CD4-positive, alpha-beta T cell treated with Interleukin-2 at 100 ng/mL for 4 hours (primary cell): ENCODE results near the gene MAPK8.

Source experiments
- DNase-seq: peaks from one replicate; pipeline ENCODE4 v3.0.0-alpha.2; 2020; ENCODE audit warnings: low spot score

The MAPK8 gene

DNA sequence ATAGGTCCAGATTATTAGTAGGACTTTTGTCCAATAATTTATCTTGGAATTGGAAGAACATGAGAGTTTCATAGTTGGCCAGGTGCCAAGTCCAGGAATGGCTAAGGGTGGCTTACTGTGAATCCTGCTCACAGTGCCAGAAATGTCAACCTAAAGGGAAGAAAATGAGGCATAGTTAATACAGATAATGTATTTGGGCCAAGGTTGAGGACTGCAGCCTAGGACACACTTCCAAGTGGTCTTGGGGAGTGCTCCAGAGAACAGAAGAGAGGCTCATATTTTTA lies 78.2 kb downstream of the MAPK8 start:
- DNase-seq = no peak

- DNase-seq = no peak
Measured at GRCh38 chr10:48389272-48389671, 82.8 kb downstream of the MAPK8 start.

GRCh38 chr10:48389846-48390557 lies 83.5 kb downstream of the MAPK8 start:
- DNase-seq = no peak

DNA sequence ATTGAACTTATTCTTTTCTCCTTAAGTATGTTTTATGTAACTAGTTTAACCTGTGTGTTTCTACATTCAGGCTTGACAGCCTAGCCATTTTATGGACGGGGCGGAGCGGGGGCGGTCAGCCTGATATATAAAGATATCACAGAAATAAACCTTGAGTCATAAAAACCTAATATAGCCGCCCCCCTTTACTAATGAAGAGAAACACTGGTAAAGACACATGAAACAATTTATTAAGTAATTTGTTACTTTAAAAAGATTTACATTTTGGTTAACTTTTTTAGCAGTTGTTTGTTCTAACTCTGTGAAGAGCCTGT lies 84.0 kb downstream of the MAPK8 start:
- DNase-seq = no peak

DNA sequence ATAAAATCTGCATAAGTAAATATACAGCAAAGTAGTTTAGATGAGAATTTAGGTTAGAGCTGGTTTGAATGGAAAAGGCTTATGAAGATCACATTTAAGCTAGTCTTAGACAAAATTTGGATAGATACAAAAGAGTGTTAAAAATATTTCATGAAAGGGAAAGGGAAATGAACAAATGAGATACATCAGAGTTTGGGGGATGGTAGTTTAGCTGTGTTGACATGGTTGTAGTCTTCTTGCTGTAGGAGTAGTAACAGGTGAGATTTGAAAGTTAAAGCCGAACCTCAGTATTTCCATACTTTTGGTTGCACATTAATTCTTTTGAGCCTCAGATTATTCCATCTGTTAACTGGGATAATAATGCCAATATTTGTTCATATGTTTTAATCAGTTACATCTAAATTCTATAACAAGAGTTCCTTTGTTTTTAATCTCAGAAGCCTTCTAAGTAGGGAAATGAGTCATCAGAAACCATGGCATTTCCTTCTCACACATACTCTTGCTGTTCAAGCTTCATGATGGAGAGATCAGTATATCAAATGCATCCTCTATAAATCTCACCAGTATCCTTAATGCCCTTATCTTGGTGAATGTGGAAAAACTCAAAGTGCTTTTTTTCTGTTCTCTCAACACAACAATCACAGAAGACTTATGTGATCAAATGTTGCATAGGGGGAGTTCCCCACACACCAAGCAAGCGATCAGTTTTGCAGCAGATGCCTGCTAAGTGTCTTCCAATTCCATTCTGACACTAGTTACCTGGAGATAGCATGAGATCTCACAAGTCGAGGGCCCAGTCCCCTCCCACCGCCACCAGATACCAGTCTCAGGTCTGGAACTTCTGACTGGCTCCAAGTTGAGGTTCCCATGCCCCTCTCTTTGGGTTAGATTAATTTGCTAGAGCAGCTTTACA lies 84.7 kb downstream of the MAPK8 start:
- DNase-seq = peak; percentile 16

GRCh38 chr10:48391994-48392393 lies 85.5 kb downstream of the MAPK8 start:
- DNase-seq = no peak

DNA sequence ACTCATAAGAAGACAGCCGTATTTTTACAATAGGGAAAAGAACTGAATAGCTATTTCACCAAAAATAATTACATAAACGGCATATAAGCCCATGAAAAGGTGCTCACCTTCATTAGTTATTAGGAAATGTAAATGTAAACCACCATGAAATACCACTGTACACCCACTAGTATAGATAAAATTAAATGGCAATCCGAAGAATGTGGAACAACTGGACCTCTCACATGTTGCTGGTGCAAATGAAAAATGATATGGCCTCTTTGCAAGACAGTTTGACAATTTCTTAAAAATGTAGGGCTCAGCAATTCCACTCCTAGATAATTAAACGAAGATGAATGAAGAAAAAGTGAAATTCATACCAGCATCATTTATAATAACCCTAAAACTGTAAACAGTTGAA lies 91.8 kb downstream of the MAPK8 start:
- DNase-seq = no peak

GRCh38 chr10:48399056-48399541 lies 92.6 kb downstream of the MAPK8 start:
- DNase-seq = no peak

DNA sequence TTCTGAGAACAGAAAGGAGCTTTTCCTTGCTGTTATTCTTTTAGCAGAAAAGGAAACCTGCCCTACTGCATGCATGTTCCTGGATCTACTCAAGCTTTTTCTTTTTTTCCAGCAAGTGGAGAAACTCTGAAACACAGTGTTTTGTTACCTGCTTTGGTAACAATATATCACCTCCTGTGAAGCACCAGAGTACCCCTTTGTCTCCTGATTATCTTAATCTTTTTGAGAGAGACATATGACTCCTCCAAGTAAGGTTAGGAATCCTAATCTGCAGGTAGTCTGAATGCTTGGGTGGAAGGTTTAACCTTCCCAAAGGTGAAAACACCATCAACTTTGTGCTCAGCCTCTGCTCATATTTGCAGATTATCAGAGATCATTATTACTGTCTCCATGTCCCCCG lies 93.1 kb downstream of the MAPK8 start:
- no peak for DNase-seq

DNA sequence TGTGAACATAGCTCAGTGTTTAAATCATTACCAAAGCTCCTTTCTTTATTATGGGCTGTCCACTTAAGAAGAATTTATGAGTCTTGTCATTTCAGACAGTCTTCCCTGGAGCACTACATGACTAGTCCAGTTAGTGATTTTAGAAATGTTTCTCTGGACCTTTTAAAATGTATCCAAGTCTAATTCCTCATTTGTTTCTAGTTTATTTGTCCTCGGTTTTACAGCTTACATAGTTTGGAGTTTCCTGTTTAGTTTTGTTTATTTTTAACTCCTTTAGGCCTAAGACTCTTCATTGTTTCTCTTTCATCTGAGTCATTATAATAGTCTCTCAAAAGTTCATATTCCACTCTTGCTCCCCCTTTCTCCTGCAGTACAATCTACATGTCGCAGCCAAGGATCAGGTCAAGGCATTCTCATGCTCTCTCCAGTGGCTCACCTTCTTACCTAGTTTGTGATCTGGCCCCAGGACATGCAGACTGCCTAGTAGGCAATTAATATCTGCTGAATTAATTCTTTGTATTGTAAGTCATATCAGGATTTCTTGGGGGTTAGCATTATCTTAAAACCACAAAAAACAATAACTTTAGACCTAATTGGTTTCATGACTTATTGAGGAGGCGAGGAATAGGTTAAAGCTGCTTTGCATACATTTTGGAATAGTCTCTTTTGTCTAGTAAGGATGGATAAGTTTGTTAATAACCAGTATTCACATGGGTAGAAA lies 93.8 kb downstream of the MAPK8 start:
- no peak for DNase-seq

- DNase-seq = no peak
Measured at GRCh38 chr10:48400850-48401220, 94.4 kb downstream of the MAPK8 start.

DNA sequence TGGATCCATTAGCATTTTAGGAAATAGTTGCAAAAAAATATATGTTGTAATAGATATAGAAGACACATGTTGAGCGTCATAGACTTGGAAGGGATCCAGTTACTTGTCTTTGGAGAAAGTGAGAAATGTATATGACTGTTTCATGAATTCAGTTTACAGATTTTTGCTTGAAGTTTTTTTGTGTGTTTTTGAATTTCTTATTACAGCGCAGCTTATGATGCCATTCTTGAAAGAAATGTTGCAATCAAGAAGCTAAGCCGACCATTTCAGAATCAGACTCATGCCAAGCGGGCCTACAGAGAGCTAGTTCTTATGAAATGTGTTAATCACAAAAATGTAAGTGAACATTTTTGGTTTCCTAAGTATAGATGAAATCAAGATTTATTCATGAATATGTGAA lies 98.2 kb downstream of the MAPK8 start:
- no peak for DNase-seq

- no peak for DNase-seq
Measured at GRCh38 chr10:48406204-48406603, 99.7 kb downstream of the MAPK8 start.

DNA sequence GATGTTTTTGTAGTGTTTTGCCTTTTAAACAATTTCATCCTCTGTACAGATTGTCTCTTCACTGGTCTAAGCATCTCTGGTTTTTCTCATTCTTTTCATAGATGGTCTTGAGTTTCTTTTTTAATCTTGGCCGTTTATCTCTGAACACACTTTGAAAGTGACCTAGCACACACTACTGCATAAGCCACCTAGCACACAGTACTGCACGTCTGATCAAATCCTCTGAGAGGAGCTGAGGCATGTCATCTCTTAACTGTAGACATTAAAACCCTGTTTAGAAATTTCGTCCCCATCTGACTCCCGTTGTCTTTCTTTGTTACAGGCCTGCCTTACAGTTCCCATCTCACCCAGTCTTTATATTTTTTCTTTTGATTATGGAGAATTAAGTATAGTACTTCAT lies 100.2 kb downstream of the MAPK8 start:
- no peak for DNase-seq

DNA sequence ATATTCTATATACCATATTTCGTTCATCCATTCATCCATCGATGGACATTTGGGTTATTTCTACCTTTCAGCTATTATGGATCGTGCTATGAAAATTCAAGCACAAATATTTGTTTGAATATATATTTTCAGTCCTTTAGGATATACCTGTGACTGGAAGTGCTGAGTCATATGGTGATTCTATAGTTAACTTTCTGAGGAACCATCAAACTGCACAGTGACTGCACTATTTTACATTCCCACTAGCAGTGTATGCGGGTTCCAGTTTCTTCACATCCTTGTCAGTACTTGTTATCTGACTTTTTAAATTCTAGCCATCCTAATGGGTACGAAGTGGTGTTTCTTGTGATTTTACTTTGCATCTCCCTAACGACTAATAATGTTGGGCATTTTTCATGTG lies 104.0 kb downstream of the MAPK8 start:
- DNase-seq = no peak

DNA sequence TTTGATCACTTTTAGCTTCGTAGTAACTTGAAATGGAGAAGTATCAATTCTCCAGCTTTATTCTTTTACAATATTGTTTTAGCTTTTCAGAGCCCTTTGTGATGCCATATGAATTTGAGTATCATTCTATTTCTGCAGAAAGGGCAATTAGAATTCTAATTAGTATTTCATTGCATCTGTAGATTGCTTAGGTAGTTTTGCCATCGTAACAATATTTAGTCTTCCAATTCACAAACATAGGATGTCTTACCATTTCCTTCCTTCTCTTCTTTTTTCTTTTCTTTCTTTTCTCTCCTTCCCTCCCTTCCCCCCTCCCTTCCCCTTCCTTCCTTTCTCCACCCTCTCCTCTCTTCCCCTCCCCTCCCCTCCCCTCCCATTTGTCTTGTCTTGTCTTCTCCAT lies 105.0 kb downstream of the MAPK8 start:
- DNase-seq = no peak

GRCh38 chr10:48412081-48412480 lies 105.6 kb downstream of the MAPK8 start:
- no peak for DNase-seq

- no peak for DNase-seq
Measured at GRCh38 chr10:48412933-48413332, 106.5 kb downstream of the MAPK8 start.

- DNase-seq = no peak
Measured at GRCh38 chr10:48414160-48414559, 107.7 kb downstream of the MAPK8 start.

DNA sequence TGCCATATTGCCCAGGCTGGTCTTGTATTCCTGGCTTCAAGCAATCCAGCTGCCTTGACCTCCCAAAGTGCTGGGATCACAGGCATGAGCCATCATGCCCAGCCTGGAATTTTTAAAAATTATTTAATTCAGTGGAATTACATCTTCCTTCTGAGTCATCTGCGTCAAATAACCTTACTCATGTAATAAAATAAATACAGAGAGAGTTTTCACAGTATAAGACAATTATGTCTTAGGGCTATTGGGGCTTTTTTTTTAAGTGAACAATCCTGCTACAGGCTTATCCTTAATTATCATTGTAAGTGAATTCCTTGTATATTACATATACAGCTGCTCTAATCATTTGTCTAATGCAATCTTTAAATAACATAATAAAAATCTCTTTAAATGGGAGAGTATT lies 108.3 kb downstream of the MAPK8 start:
- no peak for DNase-seq

GRCh38 chr10:48416584-48417232 lies 110.2 kb downstream of the MAPK8 start:
- DNase-seq = no peak

DNA sequence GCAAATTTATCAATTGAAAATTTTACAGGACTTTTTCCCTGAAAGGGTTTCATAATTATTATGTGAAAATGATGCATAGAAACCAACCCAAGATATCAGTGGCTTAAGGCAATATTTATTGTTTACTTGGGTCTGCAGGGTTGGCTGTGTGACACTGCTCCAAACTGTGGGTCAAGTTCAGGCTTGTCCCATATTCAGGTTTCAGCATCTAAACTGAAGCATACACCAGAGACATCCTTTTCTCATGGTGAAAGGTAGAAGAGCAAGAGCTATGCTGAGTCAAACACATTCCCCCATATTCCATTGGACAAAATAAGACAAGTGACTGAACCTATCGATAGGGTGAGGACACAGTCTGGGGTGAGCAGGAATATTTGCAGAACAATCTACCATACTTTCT lies 110.9 kb downstream of the MAPK8 start:
- DNase-seq = no peak
